SK-N-SH (cell line): Measurements from ENCODE around the gene FANCI.

ENCODE experiments used
- CHD2 ChIP-seq: fragments of 150-350 bp; IDR thresholded peaks from 2 replicates; pipeline ENCODE4 v1.6.1; 2018; ENCODE audit warnings: low read length; ENCODE audit not compliant: partially characterized antibody
- EP300 ChIP-seq, 2 experiments: IDR thresholded peaks; 2 replicates each; pipeline versions ENCODE4 v1.4.0 to v1.6.1; 2012; ENCODE audit warnings: borderline replicate concordance in 1 of 2, low read depth in 1 of 2, low read length in 1 of 2
- MXI1 ChIP-seq: IDR thresholded peaks from 2 replicates; pipeline ENCODE4 v1.6.1; 2012; ENCODE audit warnings: mild to moderate bottlenecking, low read depth, low read length, improper control_type of control experiment
- POLR2AphosphoS5 ChIP-seq: IDR thresholded peaks from 2 replicates; pipeline ENCODE4 v1.6.1; 2012; ENCODE audit warnings: low read depth, low read length
- SIN3A ChIP-seq: IDR thresholded peaks from 2 replicates; pipeline ENCODE4 v1.6.1; 2012; ENCODE audit warnings: low read depth, mild to moderate bottlenecking, low read length, moderate library complexity, borderline replicate concordance
- TEAD4 ChIP-seq: IDR thresholded peaks from 2 replicates; pipeline ENCODE4 v1.4.0; 2012; ENCODE audit warnings: mild to moderate bottlenecking, borderline replicate concordance; ENCODE audit not compliant: insufficient read depth
- TF ChIP-seq, protein P1 (sequence below): IDR thresholded peaks from 2 replicates; pipeline ENCODE4 v1.4.0; 2012; ENCODE audit warnings: low read depth
- TF ChIP-seq, protein P2 (sequence below): fragments of 200-600 bp; sonication (generic); IDR thresholded peaks from 2 replicates; pipeline ENCODE4 v1.6.1; 2017; ENCODE audit warnings: antibody characterized with exemption, mild to moderate bottlenecking, moderate library complexity
- TF ChIP-seq, protein P3 (sequence below): IDR thresholded peaks from 2 replicates; pipeline ENCODE4 v1.4.0; 2012; ENCODE audit warnings: low read depth, borderline replicate concordance

DNA sequence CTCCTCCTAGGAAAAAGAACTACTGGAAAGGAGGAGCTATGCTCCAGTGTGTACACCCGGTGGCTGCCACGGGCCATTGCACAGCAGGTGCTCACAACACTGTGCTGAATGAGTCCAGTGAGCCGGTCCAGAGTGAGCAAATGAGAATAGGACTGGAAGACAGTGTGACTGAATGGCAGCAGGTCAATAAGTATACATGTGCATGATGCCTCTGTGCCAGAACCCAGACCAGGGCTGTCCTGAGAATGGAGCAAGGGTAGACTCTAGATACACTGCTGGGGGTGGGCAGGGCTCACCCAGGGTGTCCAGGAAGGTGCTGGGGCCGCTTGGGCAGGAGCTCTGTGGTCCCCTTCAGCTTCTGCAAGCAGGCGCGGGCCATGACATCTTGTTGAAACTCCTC is 82.5 kb downstream of the FANCI start:
- TF ChIP-seq CHD2, result no peak
- no peak for TF ChIP-seq TEAD4
- TF ChIP-seq SIN3A, result no peak
- no peak for TF ChIP-seq POLR2AphosphoS5
- TF ChIP-seq, protein P1, sequence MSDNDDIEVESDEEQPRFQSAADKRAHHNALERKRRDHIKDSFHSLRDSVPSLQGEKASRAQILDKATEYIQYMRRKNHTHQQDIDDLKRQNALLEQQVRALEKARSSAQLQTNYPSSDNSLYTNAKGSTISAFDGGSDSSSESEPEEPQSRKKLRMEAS, result no peak
- no peak for TF ChIP-seq EP300 (IDR thresholded peaks at IDR 0.05; ENCODE audit: borderline replicate concordance in 1 of 2, low read depth in 1 of 2, low read length in 1 of 2)
- TF ChIP-seq, protein P2, sequence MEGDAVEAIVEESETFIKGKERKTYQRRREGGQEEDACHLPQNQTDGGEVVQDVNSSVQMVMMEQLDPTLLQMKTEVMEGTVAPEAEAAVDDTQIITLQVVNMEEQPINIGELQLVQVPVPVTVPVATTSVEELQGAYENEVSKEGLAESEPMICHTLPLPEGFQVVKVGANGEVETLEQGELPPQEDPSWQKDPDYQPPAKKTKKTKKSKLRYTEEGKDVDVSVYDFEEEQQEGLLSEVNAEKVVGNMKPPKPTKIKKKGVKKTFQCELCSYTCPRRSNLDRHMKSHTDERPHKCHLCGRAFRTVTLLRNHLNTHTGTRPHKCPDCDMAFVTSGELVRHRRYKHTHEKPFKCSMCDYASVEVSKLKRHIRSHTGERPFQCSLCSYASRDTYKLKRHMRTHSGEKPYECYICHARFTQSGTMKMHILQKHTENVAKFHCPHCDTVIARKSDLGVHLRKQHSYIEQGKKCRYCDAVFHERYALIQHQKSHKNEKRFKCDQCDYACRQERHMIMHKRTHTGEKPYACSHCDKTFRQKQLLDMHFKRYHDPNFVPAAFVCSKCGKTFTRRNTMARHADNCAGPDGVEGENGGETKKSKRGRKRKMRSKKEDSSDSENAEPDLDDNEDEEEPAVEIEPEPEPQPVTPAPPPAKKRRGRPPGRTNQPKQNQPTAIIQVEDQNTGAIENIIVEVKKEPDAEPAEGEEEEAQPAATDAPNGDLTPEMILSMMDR, result no peak
- TF ChIP-seq MXI1, result no peak
- TF ChIP-seq, protein P3, sequence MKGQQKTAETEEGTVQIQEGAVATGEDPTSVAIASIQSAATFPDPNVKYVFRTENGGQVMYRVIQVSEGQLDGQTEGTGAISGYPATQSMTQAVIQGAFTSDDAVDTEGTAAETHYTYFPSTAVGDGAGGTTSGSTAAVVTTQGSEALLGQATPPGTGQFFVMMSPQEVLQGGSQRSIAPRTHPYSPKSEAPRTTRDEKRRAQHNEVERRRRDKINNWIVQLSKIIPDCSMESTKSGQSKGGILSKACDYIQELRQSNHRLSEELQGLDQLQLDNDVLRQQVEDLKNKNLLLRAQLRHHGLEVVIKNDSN, result no peak
